ENCODE measurements around the gene CLTA. TPM values are rescaled to one million over a fixed set of nuclear protein-coding genes. Genes with fewer than 3 reads are reported as not detected.

CLTA gene
- total RNA-seq, 1 donor from 2014 or later = 173 TPM

DNA sequence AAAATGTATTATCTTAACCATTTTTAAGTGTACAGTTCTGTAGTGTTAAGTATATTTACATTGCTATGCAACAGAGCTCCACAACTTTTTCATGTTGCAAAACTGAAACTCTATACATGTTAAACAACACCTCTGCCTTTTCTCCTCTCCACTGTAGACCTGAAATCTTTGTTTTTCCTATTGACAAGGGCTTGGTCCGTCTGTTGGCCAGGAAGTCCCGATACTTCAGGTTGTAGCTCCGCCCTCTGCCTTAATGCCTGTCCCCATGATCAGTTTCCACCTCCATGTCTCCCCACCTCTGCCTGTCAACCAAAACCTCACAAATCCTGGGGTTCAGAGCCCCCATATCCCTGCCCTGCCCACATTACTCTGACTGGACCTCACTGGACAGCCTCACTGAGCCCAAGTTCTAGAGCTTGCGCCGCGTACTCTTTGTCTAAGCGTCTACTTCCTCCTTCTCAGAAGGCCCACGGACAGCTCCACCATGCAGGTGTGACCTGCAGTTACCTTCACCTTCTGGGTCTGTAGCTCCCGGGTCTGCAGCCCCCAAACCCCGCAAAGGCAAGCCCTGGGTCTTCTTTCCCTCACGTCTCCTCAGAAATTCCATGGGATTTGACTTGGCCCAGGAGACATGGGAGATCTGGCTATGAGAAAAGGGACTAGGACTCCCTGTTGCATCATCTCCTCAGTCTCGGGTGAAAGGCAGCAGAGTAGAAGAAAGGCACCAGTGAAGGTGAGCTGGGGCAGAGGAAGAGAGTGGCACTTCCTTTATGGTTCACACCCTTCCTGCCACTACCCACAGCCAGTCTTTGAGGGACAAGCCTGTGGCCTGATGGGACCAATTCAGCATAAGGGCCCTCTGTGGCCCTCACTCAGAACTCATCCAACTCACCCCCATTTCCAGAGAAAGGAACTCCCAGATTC is 46.1 kb upstream of the CLTA start:
- H3K4me1 Mint-ChIP-seq = peaks cover 29% of the 10 kb centered on the region
- H3K9me3 Mint-ChIP-seq = peaks cover 13% of the 10 kb centered on the region
- H3K4me3 Mint-ChIP-seq = no peak overlapping the region
- peaks cover 19% of the 10 kb centered on the region for H3K36me3 Mint-ChIP-seq
- DNase-seq (ENCODE audit: low spot score in 2 of 2, unreplicated experiment in 2 of 2) = no peak
- TF ChIP-seq, protein P1, sequence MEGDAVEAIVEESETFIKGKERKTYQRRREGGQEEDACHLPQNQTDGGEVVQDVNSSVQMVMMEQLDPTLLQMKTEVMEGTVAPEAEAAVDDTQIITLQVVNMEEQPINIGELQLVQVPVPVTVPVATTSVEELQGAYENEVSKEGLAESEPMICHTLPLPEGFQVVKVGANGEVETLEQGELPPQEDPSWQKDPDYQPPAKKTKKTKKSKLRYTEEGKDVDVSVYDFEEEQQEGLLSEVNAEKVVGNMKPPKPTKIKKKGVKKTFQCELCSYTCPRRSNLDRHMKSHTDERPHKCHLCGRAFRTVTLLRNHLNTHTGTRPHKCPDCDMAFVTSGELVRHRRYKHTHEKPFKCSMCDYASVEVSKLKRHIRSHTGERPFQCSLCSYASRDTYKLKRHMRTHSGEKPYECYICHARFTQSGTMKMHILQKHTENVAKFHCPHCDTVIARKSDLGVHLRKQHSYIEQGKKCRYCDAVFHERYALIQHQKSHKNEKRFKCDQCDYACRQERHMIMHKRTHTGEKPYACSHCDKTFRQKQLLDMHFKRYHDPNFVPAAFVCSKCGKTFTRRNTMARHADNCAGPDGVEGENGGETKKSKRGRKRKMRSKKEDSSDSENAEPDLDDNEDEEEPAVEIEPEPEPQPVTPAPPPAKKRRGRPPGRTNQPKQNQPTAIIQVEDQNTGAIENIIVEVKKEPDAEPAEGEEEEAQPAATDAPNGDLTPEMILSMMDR (IDR thresholded peaks at IDR 0.05; ENCODE audit: unreplicated experiment) = no peak
- H3K27me3 Mint-ChIP-seq (ENCODE audit: low read depth) = no peaks in the 10 kb centered on the region
- H3K27ac Mint-ChIP-seq = no peak overlapping the region

DNA sequence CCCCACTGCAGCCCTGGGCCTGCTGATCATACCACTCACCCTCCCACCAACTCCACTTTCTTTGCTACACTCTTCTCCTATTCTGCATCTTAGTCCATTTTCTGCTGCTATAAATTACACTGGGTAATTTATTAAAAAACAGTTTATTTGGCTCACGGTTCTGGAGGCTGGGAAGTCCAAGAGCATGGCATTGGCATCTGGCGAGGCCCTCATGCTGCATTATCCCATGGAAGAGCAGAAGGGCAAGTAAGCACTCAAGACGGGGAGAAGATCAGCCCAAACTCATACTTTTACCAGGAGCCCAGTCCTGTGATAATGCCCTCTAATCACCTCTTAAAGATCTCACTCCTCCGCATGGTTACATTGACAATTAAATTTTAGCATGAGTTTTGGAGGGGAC is 44.8 kb upstream of the CLTA start:
- TF ChIP-seq, protein P1 (IDR thresholded peaks at IDR 0.05; ENCODE audit: unreplicated experiment) = no peak
- peaks cover 13% of the 10 kb centered on the region for H3K9me3 Mint-ChIP-seq
- DNase-seq (ENCODE audit: low spot score in 2 of 2, unreplicated experiment in 2 of 2) = no peak
- H3K27ac Mint-ChIP-seq = no peak overlapping the region
- H3K27me3 Mint-ChIP-seq (ENCODE audit: low read depth) = no peaks in the 10 kb centered on the region
- H3K36me3 Mint-ChIP-seq = peaks cover 23% of the 10 kb centered on the region
- no peak overlapping the region for H3K4me3 Mint-ChIP-seq
- H3K4me1 Mint-ChIP-seq = peaks cover 22% of the 10 kb centered on the region

GRCh38 chr9:36146651-36147050 is 44.1 kb upstream of the CLTA start:
- TF ChIP-seq, protein P1 (IDR thresholded peaks at IDR 0.05; ENCODE audit: unreplicated experiment) = no peak
- no peak for DNase-seq (ENCODE audit: low spot score in 2 of 2, unreplicated experiment in 2 of 2)
- no peaks in the 10 kb centered on the region for H3K27me3 Mint-ChIP-seq (ENCODE audit: low read depth)
- peaks cover 23% of the 10 kb centered on the region for H3K36me3 Mint-ChIP-seq
- H3K4me1 Mint-ChIP-seq = peaks cover 18% of the 10 kb centered on the region
- H3K9me3 Mint-ChIP-seq = peaks cover 13% of the 10 kb centered on the region
- H3K27ac Mint-ChIP-seq = no peak overlapping the region
- no peak overlapping the region for H3K4me3 Mint-ChIP-seq

DNA sequence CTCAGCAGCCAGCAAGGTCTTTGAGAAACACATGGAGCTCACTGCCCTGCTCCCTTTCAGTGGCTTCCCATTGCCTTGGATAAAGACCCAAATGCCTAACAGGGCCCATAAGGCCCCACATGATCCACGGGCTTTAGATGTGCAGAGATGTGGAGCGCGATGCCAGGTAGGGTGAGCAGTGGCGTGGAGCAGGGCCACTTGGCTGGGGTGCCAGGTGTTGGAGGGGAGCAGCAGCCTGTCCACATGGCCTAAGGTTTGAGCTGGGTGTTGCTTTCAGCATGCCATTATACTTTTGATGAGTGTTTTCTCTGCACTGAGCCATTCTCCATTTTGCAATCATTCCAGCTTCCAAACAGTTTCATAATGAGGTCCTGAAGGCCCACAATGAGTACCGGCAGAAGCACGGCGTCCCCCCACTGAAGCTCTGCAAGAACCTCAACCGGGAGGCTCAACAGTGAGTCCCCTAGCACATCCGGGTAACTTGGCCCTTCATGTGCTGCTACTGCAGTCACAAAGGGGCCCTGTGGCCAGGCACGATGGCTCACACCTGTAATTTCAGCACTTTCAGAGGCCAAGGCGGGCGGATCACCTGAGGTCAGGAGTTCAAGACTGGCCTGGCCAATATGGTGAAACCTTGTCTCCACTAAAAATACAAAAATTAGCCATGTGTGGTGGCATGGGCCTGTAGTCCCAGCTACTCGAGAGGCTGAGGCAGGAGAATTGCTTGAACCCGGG is 43.1 kb upstream of the CLTA start:
- H3K36me3 Mint-ChIP-seq = peaks cover 23% of the 10 kb centered on the region
- H3K27ac Mint-ChIP-seq = peak overlapping the region; percentile 30
- TF ChIP-seq, protein P1 (IDR thresholded peaks at IDR 0.05; ENCODE audit: unreplicated experiment) = no peak
- H3K9me3 Mint-ChIP-seq = peaks cover 13% of the 10 kb centered on the region
- no peaks in the 10 kb centered on the region for H3K27me3 Mint-ChIP-seq (ENCODE audit: low read depth)
- peaks cover 15% of the 10 kb centered on the region for H3K4me1 Mint-ChIP-seq
- no peak overlapping the region for H3K4me3 Mint-ChIP-seq
- no peak for DNase-seq (ENCODE audit: low spot score in 2 of 2, unreplicated experiment in 2 of 2)

DNA sequence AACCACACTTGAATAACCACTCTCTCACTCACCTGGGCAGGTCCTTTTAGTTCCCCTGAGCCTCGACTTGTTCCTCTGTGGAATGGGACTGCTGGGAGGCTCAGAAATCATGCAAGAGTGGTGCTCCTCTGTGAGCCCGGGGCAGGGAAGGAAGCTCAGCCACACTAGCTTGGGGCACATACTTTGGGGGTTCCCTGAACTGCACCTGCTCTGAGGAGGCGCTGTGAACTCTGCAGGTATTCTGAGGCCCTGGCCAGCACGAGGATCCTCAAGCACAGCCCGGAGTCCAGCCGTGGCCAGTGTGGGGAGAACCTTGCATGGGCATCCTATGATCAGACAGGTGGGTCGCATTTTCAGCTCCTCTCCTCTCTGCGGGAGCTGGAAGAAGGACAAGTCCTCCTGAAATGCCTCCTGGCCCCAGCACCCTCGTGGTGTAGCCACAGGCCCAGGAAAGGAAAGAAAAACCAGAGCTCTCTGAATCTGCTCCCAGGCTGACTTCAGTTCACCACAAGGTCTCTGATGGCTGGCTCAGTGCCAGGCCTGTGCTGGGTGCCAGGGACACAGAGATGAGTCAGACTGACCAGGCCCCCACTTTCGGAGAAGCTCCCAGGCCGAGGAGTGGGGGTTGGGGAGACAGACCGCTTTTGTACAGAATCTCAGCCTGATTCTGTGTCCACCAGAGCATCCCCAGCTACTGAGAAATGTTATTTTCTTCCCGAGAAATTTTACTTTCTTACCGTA is 42.2 kb upstream of the CLTA start:
- H3K36me3 Mint-ChIP-seq = peaks cover 25% of the 10 kb centered on the region
- peak overlapping the region; percentile 25 for H3K27ac Mint-ChIP-seq
- peaks cover 15% of the 10 kb centered on the region for H3K4me1 Mint-ChIP-seq
- H3K9me3 Mint-ChIP-seq = peaks cover 13% of the 10 kb centered on the region
- DNase-seq (ENCODE audit: low spot score in 2 of 2, unreplicated experiment in 2 of 2) = peak in 1 of 2 experiments; percentile 70
- no peaks in the 10 kb centered on the region for H3K27me3 Mint-ChIP-seq (ENCODE audit: low read depth)
- no peak overlapping the region for H3K4me3 Mint-ChIP-seq
- TF ChIP-seq, protein P1 (IDR thresholded peaks at IDR 0.05; ENCODE audit: unreplicated experiment) = no peak
